Liver (tissue), 9 donors: Measurements from ENCODE around the gene SECTM1. TPM values are rescaled to one million over a fixed set of nuclear protein-coding genes. Genes with fewer than 3 reads are reported as not detected.

Experiments used
- DNase-seq: peaks from one replicate; pipeline ENCODE4 v3.0.0-alpha.2; 2017; ENCODE audit warnings: low spot score
- H3K27ac ChIP-seq, 2 donors: one replicate each; pipeline ENCODE4 v1.7.0; 2013; ENCODE audit warnings: inconsistent platforms in 2 of 2, low read length in 2 of 2, control low read depth in 1 of 2, low read depth in 1 of 2, mild to moderate bottlenecking in 1 of 2
- H3K27me3 ChIP-seq, 4 donors: one replicate each; pipeline versions ENCODE4 v1.6.1 to v1.7.0; 2013; ENCODE audit warnings: low read length in 3 of 4, inconsistent platforms in 1 of 4, mild to moderate bottlenecking in 1 of 4, moderate library complexity in 1 of 4; ENCODE audit not compliant: control insufficient read depth in 4 of 4, insufficient read depth in 4 of 4
- H3K36me3 ChIP-seq, 4 donors: one replicate each; pipeline versions ENCODE4 v1.6.1 to v1.7.0; 2013; ENCODE audit warnings: low read length in 3 of 4, mild to moderate bottlenecking in 3 of 4, low read depth in 1 of 4, moderate library complexity in 1 of 4; ENCODE audit not compliant: control insufficient read depth in 4 of 4, insufficient read depth in 3 of 4
- H3K4me1 ChIP-seq, 4 donors: one replicate each; pipeline versions ENCODE4 v1.6.1 to v1.7.0; 2013; ENCODE audit warnings: low read length in 3 of 4, mild to moderate bottlenecking in 3 of 4, moderate library complexity in 1 of 4; ENCODE audit not compliant: control insufficient read depth in 4 of 4, insufficient read depth in 4 of 4
- H3K4me3 ChIP-seq, 3 donors: one replicate each; pipeline versions ENCODE4 v1.6.1 to v1.7.0; 2013; ENCODE audit warnings: low read length in 3 of 3, control low read depth in 1 of 3, low read depth in 1 of 3, mild to moderate bottlenecking in 1 of 3
- H3K9ac ChIP-seq, 2 donors: one replicate each; pipeline ENCODE4 v1.7.0; 2013; ENCODE audit warnings: low read length in 2 of 2, mild to moderate bottlenecking in 2 of 2, moderate library complexity in 2 of 2, control low read depth in 1 of 2, low read depth in 1 of 2
- H3K9me3 ChIP-seq, 4 donors: one replicate each; pipeline versions ENCODE4 v1.6.1 to v1.7.0; 2013; ENCODE audit warnings: low read length in 3 of 4; ENCODE audit not compliant: control insufficient read depth in 4 of 4
- ATF3 ChIP-seq: IDR thresholded peaks from 2 replicates; pipeline ENCODE4 v1.6.1; 2016; ENCODE audit warnings: antibody characterized with exemption
- CTCF ChIP-seq: fragments of 150-350 bp; IDR thresholded peaks from 2 replicates; pipeline ENCODE4 v1.5.1; 2017; ENCODE audit warnings: improper control_type of control experiment, low read depth, low read length; ENCODE audit not compliant: missing input control
- FOXA1 ChIP-seq: IDR thresholded peaks from 2 replicates; pipeline ENCODE4 v1.6.1; 2016; ENCODE audit warnings: antibody characterized with exemption
- FOXA2 ChIP-seq: IDR thresholded peaks from 2 replicates; pipeline ENCODE4 v1.6.1; 2016; ENCODE audit warnings: antibody characterized with exemption
- GABPA ChIP-seq, 2 donors: IDR thresholded peaks in 1 of 2; conservative IDR thresholded peaks in 1 of 2; 2 replicates each; pipeline ENCODE4 v1.6.1; 2016; ENCODE audit warnings: antibody characterized with exemption in 2 of 2, mild to moderate bottlenecking in 1 of 2, moderate library complexity in 1 of 2
- HNF4A ChIP-seq, 2 donors: conservative IDR thresholded peaks; 2 replicates each; pipeline ENCODE4 v1.6.1; 2016; ENCODE audit warnings: antibody characterized with exemption in 2 of 2, mild to moderate bottlenecking in 2 of 2
- HNF4G ChIP-seq: IDR thresholded peaks from 2 replicates; pipeline ENCODE4 v1.6.1; 2016; ENCODE audit warnings: antibody characterized with exemption
- JUND ChIP-seq, 2 donors: IDR thresholded peaks; 2 replicates each; pipeline ENCODE4 v1.6.1; 2016; ENCODE audit warnings: antibody characterized with exemption in 2 of 2
- MAX ChIP-seq: IDR thresholded peaks from 2 replicates; pipeline ENCODE4 v1.6.1; 2016; ENCODE audit warnings: antibody characterized with exemption
- RAD21 ChIP-seq, 2 donors: IDR thresholded peaks; 2 replicates each; pipeline ENCODE4 v1.6.1; 2016; ENCODE audit warnings: antibody characterized with exemption in 2 of 2, mild to moderate bottlenecking in 2 of 2
- RXRA ChIP-seq, 2 donors: IDR thresholded peaks; 2 replicates each; pipeline ENCODE4 v1.6.1; 2017 to 2018; ENCODE audit warnings: antibody characterized with exemption in 2 of 2, mild to moderate bottlenecking in 1 of 2
- SP1 ChIP-seq: IDR thresholded peaks from 2 replicates; pipeline ENCODE4 v1.6.1; 2018; ENCODE audit warnings: antibody characterized with exemption, mild to moderate bottlenecking
- TAF1 ChIP-seq: conservative IDR thresholded peaks from 2 replicates; pipeline ENCODE4 v1.6.1; 2016; ENCODE audit warnings: antibody characterized with exemption, mild to moderate bottlenecking
- YY1 ChIP-seq: IDR thresholded peaks from 2 replicates; pipeline ENCODE4 v1.6.1; 2016; ENCODE audit warnings: antibody characterized with exemption, mild to moderate bottlenecking
- WGBS: extraction: QIAGEN DNeasy Blood & Tissue Kit; methylation state at CpG from one replicate; pipeline ENCODE4 v1.1.7; 2013; 5-methylcytosine and 5-hydroxymethylcytosine counted together
- polyA plus RNA-seq, 2 donors: library from polyadenylated mRNA; stranded (reverse) in 1 of 2; unstranded in 1 of 2; fragments of 200-250 nt in 1 of 2; fragments of >200 nt in 1 of 2; fragmentation: Nextera tagmentation in 1 of 2; extraction: Ambion mirVana in 1 of 2; gene quantifications; one replicate each; pipeline versions ENCODE4 v1.2.1 to v1.2.3, GENCODE V29; 2013 to 2015
- total RNA-seq, 2 donors: library from RNA; depleted of rRNA; stranded (reverse); fragments of >200 nt; gene quantifications; one replicate each; pipeline ENCODE4 v1.2.3, GENCODE V29; 2014
- TF ChIP-seq, protein P1 (sequence below): IDR thresholded peaks from 2 replicates; pipeline ENCODE4 v1.6.1; 2016; ENCODE audit warnings: antibody characterized with exemption, mild to moderate bottlenecking
- TF ChIP-seq, protein P2 (sequence below): IDR thresholded peaks from 2 replicates; pipeline ENCODE4 v1.6.1; 2016; ENCODE audit warnings: antibody characterized with exemption
- donor health status: healthy.
- donor health status: healthy.
- donor health status: healthy.
- donor health status: healthy.
- donor health status: healthy.

Gene SECTM1
- total and polyA plus RNA-seq, 4 donors: 1.3 to 14.2 (median 4.6) TPM

GRCh38 chr17:82275326-82275725 lies 58.2 kb downstream of the SECTM1 start:
- Histone ChIP-seq H3K9me3 (no peaks in the 10 kb centered on the region), H3K36me3 (peaks cover 0 to 6% (median under 1%) of the 10 kb centered on the region in 4 donors), H3K27ac (no peak overlapping the region), H3K27me3 (no peaks in the 10 kb centered on the region), H3K4me1 (peaks cover 10 to 31% (median 21%) of the 10 kb centered on the region in 4 donors), H3K4me3 (no peak overlapping the region), H3K9ac (no peak overlapping the region)
- no peak for DNase-seq
- WGBS: 94% methylated on average over 14 of the region's 14 CpGs
- TF ChIP-seq HNF4A (conservative IDR thresholded peaks at IDR 0.05): no peak
- TF ChIP-seq, protein P1, sequence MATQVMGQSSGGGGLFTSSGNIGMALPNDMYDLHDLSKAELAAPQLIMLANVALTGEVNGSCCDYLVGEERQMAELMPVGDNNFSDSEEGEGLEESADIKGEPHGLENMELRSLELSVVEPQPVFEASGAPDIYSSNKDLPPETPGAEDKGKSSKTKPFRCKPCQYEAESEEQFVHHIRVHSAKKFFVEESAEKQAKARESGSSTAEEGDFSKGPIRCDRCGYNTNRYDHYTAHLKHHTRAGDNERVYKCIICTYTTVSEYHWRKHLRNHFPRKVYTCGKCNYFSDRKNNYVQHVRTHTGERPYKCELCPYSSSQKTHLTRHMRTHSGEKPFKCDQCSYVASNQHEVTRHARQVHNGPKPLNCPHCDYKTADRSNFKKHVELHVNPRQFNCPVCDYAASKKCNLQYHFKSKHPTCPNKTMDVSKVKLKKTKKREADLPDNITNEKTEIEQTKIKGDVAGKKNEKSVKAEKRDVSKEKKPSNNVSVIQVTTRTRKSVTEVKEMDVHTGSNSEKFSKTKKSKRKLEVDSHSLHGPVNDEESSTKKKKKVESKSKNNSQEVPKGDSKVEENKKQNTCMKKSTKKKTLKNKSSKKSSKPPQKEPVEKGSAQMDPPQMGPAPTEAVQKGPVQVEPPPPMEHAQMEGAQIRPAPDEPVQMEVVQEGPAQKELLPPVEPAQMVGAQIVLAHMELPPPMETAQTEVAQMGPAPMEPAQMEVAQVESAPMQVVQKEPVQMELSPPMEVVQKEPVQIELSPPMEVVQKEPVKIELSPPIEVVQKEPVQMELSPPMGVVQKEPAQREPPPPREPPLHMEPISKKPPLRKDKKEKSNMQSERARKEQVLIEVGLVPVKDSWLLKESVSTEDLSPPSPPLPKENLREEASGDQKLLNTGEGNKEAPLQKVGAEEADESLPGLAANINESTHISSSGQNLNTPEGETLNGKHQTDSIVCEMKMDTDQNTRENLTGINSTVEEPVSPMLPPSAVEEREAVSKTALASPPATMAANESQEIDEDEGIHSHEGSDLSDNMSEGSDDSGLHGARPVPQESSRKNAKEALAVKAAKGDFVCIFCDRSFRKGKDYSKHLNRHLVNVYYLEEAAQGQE: no peak
- no peak for TF ChIP-seq CTCF
- no peak for TF ChIP-seq FOXA1
- no peak for TF ChIP-seq HNF4G
- TF ChIP-seq TAF1: no peak
- TF ChIP-seq YY1: no peak
- TF ChIP-seq RXRA (IDR thresholded peaks at IDR 0.05): no peak
- no peak for TF ChIP-seq RAD21 (IDR thresholded peaks at IDR 0.05)

DNA sequence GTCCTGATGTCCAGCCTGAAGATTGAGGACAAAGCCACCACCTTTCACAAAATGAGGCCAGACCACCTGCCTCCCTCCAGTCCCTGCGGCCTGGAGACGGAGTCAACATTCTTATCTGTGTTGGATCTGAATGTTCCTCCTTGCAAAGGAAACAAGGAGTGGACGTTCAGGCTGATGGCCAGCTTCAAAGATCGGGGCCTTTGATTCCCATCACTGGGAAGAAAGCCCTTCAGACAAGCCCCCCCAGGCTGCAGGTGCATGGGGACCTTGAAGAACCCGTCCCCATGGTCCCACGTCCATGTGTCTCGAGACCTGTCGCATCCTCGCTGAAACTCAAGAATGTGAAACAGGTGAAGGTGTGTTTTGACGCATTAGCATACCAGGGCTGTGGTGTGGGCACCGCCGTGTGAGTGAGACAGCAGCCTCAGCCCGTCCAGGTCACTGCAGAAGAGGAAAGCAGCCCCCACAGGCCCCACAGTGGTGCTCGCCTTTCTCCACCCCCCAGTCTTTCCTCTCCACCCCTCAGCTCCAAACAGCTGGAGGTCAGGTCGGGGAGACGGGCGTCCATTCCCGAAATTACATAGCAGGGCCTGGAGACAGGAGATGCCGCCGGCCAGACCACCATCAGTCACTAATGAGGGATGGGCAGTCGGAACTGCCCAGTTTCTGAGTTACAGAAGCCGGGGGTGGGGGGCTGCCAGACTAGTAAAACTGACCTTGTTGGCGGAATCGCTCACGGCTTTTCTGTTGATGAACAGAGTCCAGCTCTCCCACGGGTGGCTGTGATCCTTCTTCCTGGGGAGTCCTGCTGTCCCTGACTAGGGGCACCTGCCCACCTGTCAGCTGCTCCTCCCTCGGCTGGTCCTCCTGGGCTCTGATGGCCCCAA lies 59.2 kb downstream of the SECTM1 start:
- peak overlapping the region in 2 of 3 donors; percentile 44 to 93 for H3K4me3 ChIP-seq
- H3K9ac ChIP-seq: peak overlapping the region in 1 of 2 donors; percentile 24
- DNase-seq: no peak
- TF ChIP-seq RXRA (IDR thresholded peaks at IDR 0.05): no peak
- TF ChIP-seq FOXA1: no peak
- no peak for TF ChIP-seq MAX
- no peak for TF ChIP-seq ATF3
- TF ChIP-seq, protein P2, sequence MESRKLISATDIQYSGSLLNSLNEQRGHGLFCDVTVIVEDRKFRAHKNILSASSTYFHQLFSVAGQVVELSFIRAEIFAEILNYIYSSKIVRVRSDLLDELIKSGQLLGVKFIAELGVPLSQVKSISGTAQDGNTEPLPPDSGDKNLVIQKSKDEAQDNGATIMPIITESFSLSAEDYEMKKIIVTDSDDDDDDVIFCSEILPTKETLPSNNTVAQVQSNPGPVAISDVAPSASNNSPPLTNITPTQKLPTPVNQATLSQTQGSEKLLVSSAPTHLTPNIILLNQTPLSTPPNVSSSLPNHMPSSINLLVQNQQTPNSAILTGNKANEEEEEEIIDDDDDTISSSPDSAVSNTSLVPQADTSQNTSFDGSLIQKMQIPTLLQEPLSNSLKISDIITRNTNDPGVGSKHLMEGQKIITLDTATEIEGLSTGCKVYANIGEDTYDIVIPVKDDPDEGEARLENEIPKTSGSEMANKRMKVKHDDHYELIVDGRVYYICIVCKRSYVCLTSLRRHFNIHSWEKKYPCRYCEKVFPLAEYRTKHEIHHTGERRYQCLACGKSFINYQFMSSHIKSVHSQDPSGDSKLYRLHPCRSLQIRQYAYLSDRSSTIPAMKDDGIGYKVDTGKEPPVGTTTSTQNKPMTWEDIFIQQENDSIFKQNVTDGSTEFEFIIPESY: no peak
- no peak for TF ChIP-seq CTCF
- no peak for TF ChIP-seq FOXA2
- no peak for TF ChIP-seq RAD21 (IDR thresholded peaks at IDR 0.05)
- TF ChIP-seq SP1: no peak
- TF ChIP-seq, protein P1: no peak
- TF ChIP-seq GABPA (IDR thresholded peaks at IDR 0.05 in 1 of 2, conservative IDR thresholded peaks at IDR 0.05 in 1 of 2): no peak
- TF ChIP-seq YY1: no peak
- TF ChIP-seq JUND (IDR thresholded peaks at IDR 0.05): no peak
- TF ChIP-seq HNF4A (conservative IDR thresholded peaks at IDR 0.05): no peak
- 78% methylated on average over 27 of the region's 27 CpGs for WGBS
- H3K9me3 ChIP-seq: no peaks in the 10 kb centered on the region
- peaks cover 10 to 41% (median 30%) of the 10 kb centered on the region in 4 donors for H3K4me1 ChIP-seq
- H3K36me3 ChIP-seq: peaks cover 0 to 9% (median under 1%) of the 10 kb centered on the region in 4 donors
- no peak overlapping the region for H3K27ac ChIP-seq
- H3K27me3 ChIP-seq: no peaks in the 10 kb centered on the region
